Endodermal cell (in vitro differentiated cells): ENCODE data around the gene LNPEP. TPM values are rescaled to one million over a fixed set of nuclear protein-coding genes. Genes with fewer than 3 reads are reported as not detected.

Experiments
- DNase-seq: peaks from one replicate; pipeline ENCODE4 v3.0.0-alpha.2; 2017
- H3K27ac ChIP-seq: 2 replicates; pipeline ENCODE4 v1.5.1; 2013; ENCODE audit warnings: mild to moderate bottlenecking, low read depth, low read length, moderate library complexity
- H3K27me3 ChIP-seq: 2 replicates; pipeline ENCODE4 v1.6.1; 2013; ENCODE audit warnings: mild to moderate bottlenecking, low read length, moderate library complexity; ENCODE audit not compliant: insufficient read depth, control insufficient read depth, poor library complexity, severe bottlenecking
- H3K36me3 ChIP-seq: 2 replicates; pipeline ENCODE4 v1.7.0; 2013; ENCODE audit warnings: mild to moderate bottlenecking, low read length, moderate library complexity; ENCODE audit not compliant: control insufficient read depth, insufficient read depth
- H3K4me1 ChIP-seq: one replicate; pipeline ENCODE4 v1.7.0; 2013; ENCODE audit warnings: low read length; ENCODE audit not compliant: control insufficient read depth, insufficient read depth
- H3K4me3 ChIP-seq: 2 replicates; pipeline ENCODE4 v1.5.1; 2013; ENCODE audit warnings: mild to moderate bottlenecking, low read length, moderate library complexity
- H3K9ac ChIP-seq: 2 replicates; pipeline ENCODE4 v1.6.1; 2013; ENCODE audit warnings: mild to moderate bottlenecking, low read length, moderate library complexity; ENCODE audit not compliant: poor library complexity, severe bottlenecking; ENCODE audit errors: extremely low read depth
- H3K9me3 ChIP-seq: 2 replicates; pipeline ENCODE4 v1.6.1; 2013; ENCODE audit warnings: mild to moderate bottlenecking, low read length, moderate library complexity; ENCODE audit not compliant: control insufficient read depth
- H3K27ac Mint-ChIP-seq: 2 replicates; pipeline ENCODE4 v1.8.0; 2020; ENCODE audit warnings: mixed read lengths
- H3K27me3 Mint-ChIP-seq: 2 replicates; pipeline ENCODE4 v1.8.0; 2021; ENCODE audit warnings: mild to moderate bottlenecking, mixed read lengths; ENCODE audit not compliant: insufficient read depth
- H3K36me3 Mint-ChIP-seq: 2 replicates; pipeline ENCODE4 v1.8.0; 2020; ENCODE audit warnings: low read depth, mixed read lengths
- H3K4me1 Mint-ChIP-seq: 2 replicates; pipeline ENCODE4 v1.8.0; 2020; ENCODE audit warnings: mixed read lengths
- H3K4me3 Mint-ChIP-seq: 2 replicates; pipeline ENCODE4 v1.8.0; 2020; ENCODE audit warnings: mild to moderate bottlenecking, moderate library complexity, mixed read lengths
- H3K9me3 Mint-ChIP-seq: 2 replicates; pipeline ENCODE4 v1.8.0; 2020; ENCODE audit warnings: mild to moderate bottlenecking, mixed read lengths
- CTCF ChIP-seq: fragments of 200-600 bp; sonication (generic); conservative IDR thresholded peaks from 2 replicates; pipeline ENCODE4 v1.5.0; 2021; ENCODE audit warnings: antibody characterized with exemption, mild to moderate bottlenecking
- WGBS, 2 experiments: methylation state at CpG; one replicate each; pipeline versions ENCODE4 v1.1.5 to v1.1.7; 2013; ENCODE audit warnings: missing lambda C conversion rate in 2 of 2, mixed read lengths in 1 of 2; ENCODE audit not compliant: insufficient coverage in 1 of 2, insufficient read length in 1 of 2; 5-methylcytosine and 5-hydroxymethylcytosine counted together
- total RNA-seq, 2 donors: library from RNA; stranded (reverse); fragmentation: NEBNext Ultra II Directional in 1 of 2; extraction: Animal tissue kit (Norgen Biotek cat#: 25700) in 1 of 2; gene quantifications; 2 replicates in 1 of 2; 3 replicates in 1 of 2; pipeline ENCODE4 v1.2.1, GENCODE V29; 2021

Gene LNPEP
- total RNA-seq, 2 donors from 2014 or later, result 11.2 to 12.3 TPM

DNA sequence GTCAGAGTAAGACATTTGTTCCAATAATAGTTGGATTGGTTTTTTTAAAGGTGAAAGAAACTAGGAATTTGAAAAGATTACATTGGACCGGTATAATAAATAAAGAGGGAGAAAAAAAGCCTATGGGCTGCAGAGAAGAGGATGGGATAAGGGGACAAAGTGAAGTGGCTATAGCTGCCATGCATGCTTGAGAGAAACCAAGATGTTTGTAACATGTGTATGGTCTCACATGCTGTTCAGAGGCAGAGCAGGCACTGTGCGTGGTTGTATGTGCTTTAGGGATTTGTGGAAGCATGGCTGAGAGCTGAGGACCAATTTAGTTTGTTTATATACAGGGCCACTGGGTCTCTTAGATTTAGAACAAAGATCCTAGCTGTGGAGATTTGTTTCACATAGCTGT lies 32.7 kb downstream of the LNPEP start:
- no peak overlapping the region for H3K27ac Mint-ChIP-seq
- peaks cover 5% of the 10 kb centered on the region for H3K4me1 Mint-ChIP-seq
- no peaks in the 10 kb centered on the region for H3K27me3 Mint-ChIP-seq
- no peaks in the 10 kb centered on the region for H3K36me3 ChIP-seq
- H3K4me1 ChIP-seq, result no peaks in the 10 kb centered on the region
- DNase-seq, result no peak
- WGBS, 2 experiments, result 87 to 94% methylated on average over 2 of the region's 2 CpGs
- no peak overlapping the region for H3K27ac ChIP-seq
- no peaks in the 10 kb centered on the region for H3K9me3 ChIP-seq
- H3K4me3 Mint-ChIP-seq, result no peak overlapping the region
- no peak overlapping the region for H3K4me3 ChIP-seq
- peaks cover 4% of the 10 kb centered on the region for H3K36me3 Mint-ChIP-seq
- H3K27me3 ChIP-seq, result no peaks in the 10 kb centered on the region
- H3K9ac ChIP-seq, result no peak overlapping the region
- no peak for TF ChIP-seq CTCF
- H3K9me3 Mint-ChIP-seq, result no peaks in the 10 kb centered on the region

DNA sequence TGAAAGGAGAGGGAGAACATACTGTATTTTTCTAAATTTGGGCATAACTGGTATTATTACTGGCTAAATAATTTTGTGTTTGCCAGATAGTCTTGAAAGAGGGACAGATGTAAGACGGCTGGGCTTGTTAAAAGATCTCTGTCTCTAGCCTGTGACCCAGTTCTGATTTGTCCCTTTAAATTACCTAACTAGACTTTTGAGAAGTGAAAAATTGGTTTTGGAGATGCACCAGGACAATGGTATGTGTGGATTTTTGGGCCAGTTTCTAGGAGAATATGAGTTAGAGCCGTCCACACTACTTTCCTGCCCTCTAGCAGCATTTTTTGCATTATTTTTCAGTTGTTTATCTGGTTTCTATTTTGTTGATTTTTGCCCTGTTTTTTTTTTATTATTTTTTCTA lies 33.5 kb downstream of the LNPEP start:
- Mint-ChIP-seq H3K4me3 (no peak overlapping the region), H3K36me3 (peaks cover 4% of the 10 kb centered on the region), H3K9me3 (no peaks in the 10 kb centered on the region), H3K27me3 (no peaks in the 10 kb centered on the region), H3K27ac (no peak overlapping the region), H3K4me1 (peaks cover 5% of the 10 kb centered on the region)
- no peak for TF ChIP-seq CTCF
- H3K36me3 ChIP-seq, result no peaks in the 10 kb centered on the region
- H3K4me3 ChIP-seq, result no peak overlapping the region
- no peak overlapping the region for H3K27ac ChIP-seq
- H3K9me3 ChIP-seq, result no peaks in the 10 kb centered on the region
- H3K9ac ChIP-seq, result no peak overlapping the region
- WGBS, 2 experiments, result 83 to 100% methylated on average over 1 to 2 of the region's 2 CpGs
- no peaks in the 10 kb centered on the region for H3K4me1 ChIP-seq
- no peak for DNase-seq
- no peaks in the 10 kb centered on the region for H3K27me3 ChIP-seq

DNA sequence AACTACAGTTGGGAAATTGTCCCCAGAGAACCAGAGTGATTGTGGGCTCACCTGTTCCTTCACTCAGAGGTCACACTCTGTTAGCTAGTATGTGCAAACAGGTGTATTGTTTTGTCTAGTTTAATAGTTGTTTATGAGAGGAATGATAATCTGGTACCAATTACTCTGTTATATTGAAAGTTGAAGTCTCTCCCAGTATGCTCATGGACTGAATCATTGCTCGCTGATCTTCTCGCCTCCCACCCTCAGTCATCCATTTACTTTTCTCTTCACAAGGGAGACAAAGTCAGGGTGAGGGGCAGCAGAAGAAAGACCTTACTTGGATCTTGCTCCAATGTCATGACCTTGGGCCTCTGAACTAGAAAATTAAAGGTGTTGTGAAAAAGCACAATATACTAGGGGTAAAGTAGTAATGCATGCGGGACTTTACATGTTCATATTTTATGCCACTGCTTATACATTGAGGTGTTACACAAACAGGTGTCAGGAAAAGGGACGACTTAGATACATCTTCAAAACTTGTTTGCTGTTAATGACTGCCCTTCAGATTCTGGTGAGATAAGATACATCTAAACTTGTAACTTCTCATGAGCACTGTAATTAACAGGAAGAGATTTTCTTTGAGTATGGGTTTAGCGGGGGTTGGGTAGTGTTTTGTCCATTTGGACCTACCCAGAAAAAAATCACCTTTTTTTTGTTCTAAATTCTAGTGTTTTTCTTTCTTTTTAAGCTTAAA lies 36.9 kb downstream of the LNPEP start:
- no peaks in the 10 kb centered on the region for H3K9me3 ChIP-seq
- no peak overlapping the region for H3K4me3 ChIP-seq
- Mint-ChIP-seq H3K4me1 (peaks cover 5% of the 10 kb centered on the region), H3K36me3 (no peaks in the 10 kb centered on the region), H3K27me3 (no peaks in the 10 kb centered on the region), H3K27ac (no peak overlapping the region), H3K9me3 (no peaks in the 10 kb centered on the region), H3K4me3 (no peak overlapping the region)
- no peak for TF ChIP-seq CTCF
- no peak for DNase-seq
- 93 to 97% methylated on average over 2 to 5 of the region's 5 CpGs for WGBS, 2 experiments
- H3K36me3 ChIP-seq, result no peaks in the 10 kb centered on the region
- H3K27ac ChIP-seq, result no peak overlapping the region
- no peak overlapping the region for H3K9ac ChIP-seq
- no peaks in the 10 kb centered on the region for H3K27me3 ChIP-seq
- no peaks in the 10 kb centered on the region for H3K4me1 ChIP-seq
